Esophagus muscularis mucosa (tissue), 3 donors: ENCODE data around the gene SAMD10.
"Not testable (repeated sequence)": the region's sequence is repeated elsewhere in the genome, so short reads cannot be mapped to it uniquely, and the experiment has no call there.

Experiments used
- CTCF ChIP-seq, 3 experiments: fragments of 200-600 bp in 2 of 3; fragments of 450-650 bp in 1 of 3; sonication (generic) in 2 of 3; IDR thresholded peaks; one replicate each; pipeline ENCODE4 v1.5.1; 2017 to 2019; ENCODE audit warnings: antibody characterized with exemption in 3 of 3, mild to moderate bottlenecking in 2 of 3, moderate library complexity in 1 of 3
- POLR2A ChIP-seq: fragments of 450-650 bp; IDR thresholded peaks from one replicate; pipeline ENCODE4 v1.6.1; 2017; ENCODE audit warnings: antibody characterized with exemption, moderate library complexity, mild to moderate bottlenecking, low read depth

- TF ChIP-seq CTCF (IDR thresholded peaks at IDR 0.05); POLR2A: not testable (repeated sequence)
Observed at GRCh38 chr20:64012385-64013154, 33.1 kb upstream of the SAMD10 start.
